Left colon (tissue), 2 donors: Measurements from ENCODE around the gene ADH4. TPM values are rescaled to one million over a fixed set of nuclear protein-coding genes. Genes with fewer than 3 reads are reported as not detected.
A peak's percentile ranks its signal among the peaks of the same experiment; 100 is the strongest.
"Not testable (repeated sequence)": the region's sequence is repeated elsewhere in the genome, so short reads cannot be mapped to it uniquely, and the experiment has no call there.

Source experiments
- ATAC-seq: fragments of 200-7000 bp; cut with Tn5 transposase; one replicate; pipeline ENCODE4 v1.9.1; 2020; ENCODE audit warnings: mild to moderate bottlenecking, moderate library complexity
- DNase-seq, 2 donors: peaks; one replicate each; pipeline ENCODE4 v3.0.0-alpha.2; 2020
- intact Hi-C, 2 donors: fragments of 100-400 bp; cut with DNase I in 1 of 2; cut with micrococcal nuclease in 1 of 2; formaldehyde crosslinking; loops; one replicate each; pipeline versions ENCODE4 v1.11.2 to v1.14.0; 2022; cut with DNase I, micrococcal nuclease
- total RNA-seq, 2 donors: library from RNA; stranded (reverse); fragmentation: NEBNext Ultra II Directional; extraction: Animal tissue kit (Norgen Biotek cat#: 25700); gene quantifications; one replicate each; pipeline ENCODE4 v1.2.1, GENCODE V29; 2021
- donor health status: DM: no; HTN: no; CAD: no.
- donor health status: DM: yes; HTN: yes; CAD: no.

The ADH4 gene
- total RNA-seq, 2 donors from 2014 or later = 0.31 to 2.8 TPM

DNA sequence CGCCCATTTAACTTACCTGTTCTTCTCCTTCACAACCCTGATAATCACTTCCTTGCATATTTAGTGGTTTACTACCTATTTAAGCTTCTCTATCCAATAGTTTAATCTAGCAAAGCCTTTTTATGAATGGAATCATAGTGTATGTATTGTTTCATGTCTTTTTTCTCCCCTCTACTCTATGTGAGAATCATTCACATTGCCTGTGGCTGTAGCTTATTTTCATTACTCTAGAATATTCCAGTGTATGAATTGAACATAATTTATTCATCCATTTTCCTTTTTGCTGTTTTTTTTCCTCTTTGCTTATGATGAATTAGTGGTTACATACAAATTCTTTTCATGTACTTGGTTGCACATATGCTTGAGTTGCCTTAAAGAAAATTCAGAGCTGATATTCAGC, 490 bp upstream of the ADH4 start:
- ATAC-seq = no peak
- intact Hi-C loops = no loop called here
- DNase-seq = no peak

- no peak for DNase-seq
- intact Hi-C loops = no loop called here
- ATAC-seq = no peak
Observed at GRCh38 chr4:99136329-99136728, 7.8 kb downstream of the ADH4 start.

GRCh38 chr4:99135541-99136162, 8.4 kb downstream of the ADH4 start:
- no peak for DNase-seq
- intact Hi-C loops = no loop called here
- ATAC-seq = no peak

DNA sequence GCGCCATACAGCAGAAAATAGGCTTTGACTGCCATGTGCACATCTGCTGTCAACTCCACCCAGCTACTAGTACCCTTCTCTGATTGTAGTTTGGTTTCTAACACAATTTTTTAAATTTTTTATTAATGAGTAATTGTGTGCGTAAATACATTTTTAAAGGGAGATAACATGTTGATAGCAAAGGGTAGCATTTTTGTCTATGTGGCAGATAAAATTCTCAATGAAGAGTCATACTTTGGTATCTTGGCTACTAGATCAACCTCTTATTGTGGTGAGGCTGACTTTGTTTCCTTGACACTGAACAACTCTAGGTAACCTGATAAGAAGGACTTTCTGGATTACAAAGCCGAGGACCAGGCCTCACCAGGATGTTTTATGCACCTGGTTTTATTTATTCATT, 9.5 kb downstream of the ADH4 start:
- DNase-seq (no peak), ATAC-seq (no peak)
- intact Hi-C loops = no loop called here

DNA sequence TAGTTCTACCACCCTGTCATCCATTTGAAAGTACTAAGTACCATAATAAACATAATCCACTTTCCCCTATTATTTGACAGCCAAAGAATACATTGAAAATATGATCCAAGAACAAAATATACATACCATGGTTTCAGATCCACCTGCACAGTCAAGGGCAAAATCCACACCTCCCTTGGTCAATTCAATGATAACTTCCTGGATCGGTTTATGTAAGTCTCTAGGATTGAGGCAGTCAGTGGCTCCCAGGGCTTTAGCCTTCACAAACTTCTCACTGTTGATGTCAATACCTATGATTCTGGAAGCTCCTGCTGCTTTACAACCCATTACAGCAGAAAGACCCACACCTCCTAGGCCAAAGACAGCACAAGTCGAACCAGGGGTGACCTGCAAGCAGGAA, 12.7 kb downstream of the ADH4 start:
- intact Hi-C loops = no loop called here
- peak; percentile 90 for ATAC-seq
- DNase-seq = no peak

GRCh38 chr4:99126376-99126775, 17.7 kb downstream of the ADH4 start:
- intact Hi-C loops = no loop called here
- ATAC-seq (no peak), DNase-seq (no peak)

DNA sequence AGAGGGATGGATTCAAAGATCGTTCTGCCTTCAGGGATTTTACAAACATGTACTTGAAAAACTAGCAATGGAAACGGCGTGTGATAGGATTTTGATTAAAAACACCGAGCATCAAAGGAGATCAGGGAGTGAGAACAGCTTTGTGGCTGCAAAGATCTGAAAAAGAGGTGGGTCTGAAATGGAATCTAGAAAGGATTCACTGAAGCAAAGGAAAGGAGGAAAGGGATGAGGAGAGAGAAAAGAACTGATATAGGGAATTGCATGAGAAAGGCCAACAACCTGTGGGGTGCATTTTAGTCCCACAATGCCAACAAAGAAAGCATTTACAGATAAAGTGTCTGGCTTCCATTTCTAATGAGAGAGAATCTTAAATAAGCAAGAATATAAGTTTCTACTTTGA, 23.1 kb downstream of the ADH4 start:
- intact Hi-C loops = no loop called here
- no peak for DNase-seq

GRCh38 chr4:99120501-99120900, 23.6 kb downstream of the ADH4 start:
- ATAC-seq (no peak), DNase-seq (no peak)
- intact Hi-C loops = no loop called here

More for the DNA sequence above, 23.1 kb downstream of the ADH4 start:
- no peak for ATAC-seq

GRCh38 chr4:99117876-99118693, 26.0 kb downstream of the ADH4 start:
- intact Hi-C loops = loop anchor here in 1 of 2 donors (5.0 to 10.0 kb wide), 2 partner anchors 289 to 347 kb away; no protein-coding TSS in a partner anchor
- ATAC-seq (peak; percentile 51), DNase-seq (no peak)

GRCh38 chr4:99117122-99117841, 26.8 kb downstream of the ADH4 start:
- intact Hi-C loops = loop anchor here in 1 of 2 donors (5.0 to 10.0 kb wide), 2 partner anchors 290 to 348 kb away; no protein-coding TSS in a partner anchor
- not testable (repeated sequence) for ATAC-seq, DNase-seq

DNA sequence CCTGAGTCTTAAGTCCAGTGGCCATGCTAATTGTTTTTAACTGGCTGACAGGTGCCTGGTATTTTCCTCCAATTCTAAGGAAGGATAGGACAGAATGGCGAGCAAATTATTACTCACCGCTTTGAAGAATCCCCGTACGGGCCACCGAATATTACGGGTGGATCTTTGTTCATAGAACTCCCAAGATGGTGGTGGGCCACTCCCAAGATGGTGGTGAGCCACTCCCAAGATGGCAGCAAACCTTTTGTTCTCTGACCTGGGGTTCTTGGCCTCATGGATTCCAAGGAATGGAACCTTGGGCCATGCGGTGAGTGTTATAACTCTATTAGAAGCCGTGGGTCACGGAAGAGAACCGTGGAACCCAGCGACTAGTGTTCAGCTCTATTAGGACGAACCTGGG, 34.8 kb downstream of the ADH4 start:
- DNase-seq, ATAC-seq, intact Hi-C loops: not testable (repeated sequence)

GRCh38 chr4:99104153-99104552, 39.9 kb downstream of the ADH4 start:
- ATAC-seq (no peak), DNase-seq (no peak)
- intact Hi-C loops = no loop called here

- no peak for DNase-seq
- intact Hi-C loops = no loop called here
- ATAC-seq = peak; percentile 34
Observed at GRCh38 chr4:99103166-99103565, 40.9 kb downstream of the ADH4 start.

DNA sequence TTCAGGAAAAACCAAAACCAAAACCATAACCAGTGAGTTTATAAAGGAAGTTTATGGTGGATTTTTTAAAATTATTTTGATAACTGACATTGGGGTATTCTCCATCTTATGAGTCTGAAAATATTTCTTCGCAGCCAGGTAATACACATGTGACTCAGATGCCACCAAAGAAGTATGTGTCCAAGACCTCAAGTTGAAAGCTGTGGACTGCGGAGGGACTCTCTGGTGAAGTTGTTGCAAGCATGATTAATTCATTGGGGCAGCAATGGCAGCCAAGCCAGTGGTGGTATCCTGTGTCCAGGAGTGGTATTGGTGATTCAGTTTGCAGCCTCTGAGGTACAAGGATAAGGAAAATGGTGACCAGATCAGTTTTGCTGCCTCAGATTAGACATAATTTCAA, 41.5 kb downstream of the ADH4 start:
- ATAC-seq (no peak), DNase-seq (no peak)
- intact Hi-C loops = no loop called here

DNA sequence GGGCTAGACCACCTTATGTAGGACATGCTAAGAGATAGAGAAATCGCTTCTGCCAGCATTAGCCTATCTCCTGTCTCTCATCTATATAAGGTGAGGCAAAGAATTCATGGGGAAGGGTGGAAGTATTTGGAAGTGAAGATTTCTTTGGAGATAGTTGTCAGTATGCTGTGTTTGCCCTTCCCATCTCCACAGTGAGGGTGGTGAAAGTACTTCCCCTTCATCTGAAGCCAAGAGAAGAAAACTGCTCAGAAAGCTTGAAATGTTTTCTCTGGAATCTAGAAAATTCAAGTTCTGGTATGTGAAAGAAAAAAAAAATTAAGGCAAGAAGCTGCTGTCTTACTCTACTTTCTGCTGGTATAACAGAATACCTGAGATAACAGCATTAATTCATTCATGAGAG, 43.2 kb downstream of the ADH4 start:
- ATAC-seq (no peak), DNase-seq (no peak)
- intact Hi-C loops = no loop called here

- DNase-seq, intact Hi-C loops: not testable (repeated sequence)
Observed at GRCh38 chr4:99099814-99100213, 44.3 kb downstream of the ADH4 start.

GRCh38 chr4:99099311-99099710, 44.8 kb downstream of the ADH4 start:
- no peak for ATAC-seq
- no peak for DNase-seq
- intact Hi-C loops = no loop called here

More at GRCh38 chr4:99099814-99100213, 44.3 kb downstream of the ADH4 start:
- not testable (repeated sequence) for ATAC-seq

DNA sequence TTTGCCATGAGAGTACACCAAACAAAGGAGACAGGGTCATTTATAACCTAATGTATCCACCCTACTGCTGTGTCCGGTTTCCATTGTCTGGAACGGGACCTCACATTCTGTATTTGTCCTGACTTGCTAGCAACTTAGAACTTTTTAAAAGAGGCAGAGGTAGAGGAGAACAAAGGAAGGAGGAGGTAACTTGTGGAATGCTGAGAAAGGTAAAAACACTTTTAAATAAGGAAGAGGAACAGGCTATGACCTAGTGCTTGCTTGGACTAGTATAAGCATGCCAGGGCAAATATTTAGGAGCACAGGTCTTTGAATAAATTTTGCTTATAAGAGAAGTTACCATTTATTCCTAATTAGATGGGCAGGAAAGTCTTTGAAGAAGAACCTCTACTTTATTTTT, 52.3 kb downstream of the ADH4 start:
- ATAC-seq, intact Hi-C loops, DNase-seq: not testable (repeated sequence)

GRCh38 chr4:99091216-99091575, 52.9 kb downstream of the ADH4 start:
- intact Hi-C loops = no loop called here
- DNase-seq (no peak), ATAC-seq (no peak)
